HT1080 (cell line): Measurements from ENCODE around the gene TDG. TPM values are rescaled to one million over a fixed set of nuclear protein-coding genes. Genes with fewer than 3 reads are reported as not detected.

Experiments
- DNase-seq: peaks from one replicate; pipeline ENCODE4 v3.0.0-alpha.2; 2015; ENCODE audit warnings: low read depth
- total RNA-seq: library from RNA; depleted of rRNA; stranded (reverse); fragments of >200 nt; shearing (Covaris generic); gene quantifications from 2 replicates; pipeline ENCODE4 v1.2.3, GENCODE V29; 2014

Gene TDG
- total RNA-seq, 1 experiment from 2014 or later = 17.4 TPM

GRCh38 chr12:103958621-103959020 lies 7.1 kb upstream of the TDG start:
- DNase-seq = no peak

GRCh38 chr12:103960616-103961227 lies 5.0 kb upstream of the TDG start:
- no peak for DNase-seq

- DNase-seq = no peak
Observed at GRCh38 chr12:103962493-103962892, 3.2 kb upstream of the TDG start.

- no peak for DNase-seq
Observed at GRCh38 chr12:103964805-103965204, 867 bp upstream of the TDG start.

GRCh38 chr12:103965255-103965589 lies 450 bp upstream of the TDG start:
- no peak for DNase-seq

GRCh38 chr12:103966736-103967135 lies 1.1 kb downstream of the TDG start:
- no peak for DNase-seq

GRCh38 chr12:103969391-103969790 lies 3.7 kb downstream of the TDG start:
- DNase-seq = no peak

- DNase-seq = no peak
Observed at GRCh38 chr12:103973909-103974308, 8.2 kb downstream of the TDG start.

GRCh38 chr12:103975368-103975767 lies 9.7 kb downstream of the TDG start:
- DNase-seq = no peak

- no peak for DNase-seq
Observed at GRCh38 chr12:103978384-103978982, 12.8 kb downstream of the TDG start.

- DNase-seq = no peak
Observed at GRCh38 chr12:103986829-103987228, 21.2 kb downstream of the TDG start.

GRCh38 chr12:103994235-103994634 lies 28.6 kb downstream of the TDG start:
- DNase-seq = no peak

GRCh38 chr12:103996595-103996994 lies 30.9 kb downstream of the TDG start:
- DNase-seq = no peak

GRCh38 chr12:103997286-103997900 lies 31.7 kb downstream of the TDG start:
- no peak for DNase-seq

- no peak for DNase-seq
Observed at GRCh38 chr12:103998976-103999375, 33.3 kb downstream of the TDG start.

GRCh38 chr12:104000807-104001434 lies 35.2 kb downstream of the TDG start:
- no peak for DNase-seq

- no peak for DNase-seq
Observed at GRCh38 chr12:104002686-104003085, 37.0 kb downstream of the TDG start.

GRCh38 chr12:104003596-104003995 lies 37.9 kb downstream of the TDG start:
- DNase-seq = no peak

GRCh38 chr12:104006929-104007328 lies 41.3 kb downstream of the TDG start:
- peak; percentile 68 for DNase-seq

GRCh38 chr12:104010121-104010520 lies 44.4 kb downstream of the TDG start:
- no peak for DNase-seq

GRCh38 chr12:104010606-104011169 lies 45.0 kb downstream of the TDG start:
- no peak for DNase-seq

GRCh38 chr12:104011253-104011652 lies 45.6 kb downstream of the TDG start:
- peak; percentile 95 for DNase-seq
